SK-N-SH (cell line): ENCODE measurements around the gene DCUN1D3. TPM values are rescaled to one million over a fixed set of nuclear protein-coding genes. Genes with fewer than 3 reads are reported as not detected.

Source experiments
- CTCF ChIA-PET: fragments of 300-600, 350-600 bp; formaldehyde crosslinking; extraction: SDS; loops from one replicate; lab custom pipeline; 2021; lab: Yijun Ruan, JAX
- POLR2A ChIA-PET: fragments of 350-600 bp; sonication (Branson Sonifier 250); formaldehyde crosslinking; extraction: SDS; loops from one replicate; lab custom pipeline; 2020; ENCODE audit warnings: antibody characterized with exemption, inconsistent platforms; lab: Yijun Ruan, JAX
- DNase-seq: peaks from one replicate; pipeline ENCODE4 v3.0.0; 2012
- H2AFZ ChIP-seq: fragments of 200-600 bp; sonication (generic); 2 replicates; pipeline ENCODE4 v1.8.1; 2016; ENCODE audit warnings: antibody characterized with exemption, mild to moderate bottlenecking, low read depth
- H3F3A ChIP-seq: fragments of 200-600 bp; sonication (generic); replicated peaks from 2 replicates; pipeline ENCODE3; 2016; ENCODE audit warnings: antibody characterized with exemption, mild to moderate bottlenecking; ENCODE audit not compliant: insufficient read depth
- H3K27ac ChIP-seq, 2 experiments: fragments of 200-500 bp in 1 of 2; fragments of 200-600 bp in 1 of 2; sonication (Bioruptor generic) in 1 of 2; sonication (generic), shearing (Covaris generic) in 1 of 2; 2 replicates each; pipeline versions ENCODE4 v1.5.1 to v1.6.1; 2014 to 2016; ENCODE audit warnings: low read depth in 2 of 2, inconsistent platforms in 1 of 2, low read length in 1 of 2, mild to moderate bottlenecking in 1 of 2, mixed read lengths in 1 of 2
- H3K27me3 ChIP-seq: fragments of 200-600 bp; sonication (generic), shearing (Covaris generic); 2 replicates; pipeline ENCODE4 v1.6.1; 2016; ENCODE audit warnings: mixed run types; ENCODE audit not compliant: insufficient read depth
- H3K36me3 ChIP-seq, 2 experiments: fragments of 200-500 bp in 1 of 2; fragments of 200-600 bp in 1 of 2; sonication (Bioruptor generic) in 1 of 2; sonication (generic) in 1 of 2; replicated peaks in 1 of 2; 2 replicates each; pipeline versions ENCODE3 to v1.5.1; 2014 to 2016; ENCODE audit warnings: low read length in 1 of 2, mild to moderate bottlenecking in 1 of 2; ENCODE audit not compliant: insufficient read depth in 2 of 2, control insufficient read depth in 1 of 2
- H3K4me1 ChIP-seq, 2 experiments: fragments of 200-500 bp in 1 of 2; fragments of 200-600 bp in 1 of 2; sonication (Bioruptor generic) in 1 of 2; sonication (generic), shearing (Covaris generic) in 1 of 2; 2 replicates each; pipeline versions ENCODE4 v1.5.1 to v1.6.1; 2014 to 2016; ENCODE audit warnings: low read depth in 1 of 2, low read length in 1 of 2, mixed run types in 1 of 2; ENCODE audit not compliant: insufficient read depth in 2 of 2, control insufficient read depth in 1 of 2
- H3K4me2 ChIP-seq: fragments of 200-600 bp; sonication (generic), shearing (Covaris generic); 2 replicates; pipeline ENCODE4 v1.6.1; 2017; ENCODE audit warnings: mixed run types
- H3K4me3 ChIP-seq, 2 experiments: fragments of 200-500 bp in 1 of 2; fragments of 200-600 bp in 1 of 2; sonication (Bioruptor generic) in 1 of 2; sonication (generic), shearing (Covaris generic) in 1 of 2; 2 replicates each; pipeline versions ENCODE4 v1.5.1 to v1.8.1; 2014 to 2016; ENCODE audit warnings: low read depth in 2 of 2, inconsistent platforms in 1 of 2, low read length in 1 of 2, mild to moderate bottlenecking in 1 of 2, mixed read lengths in 1 of 2, moderate library complexity in 1 of 2
- H3K79me2 ChIP-seq: fragments of 200-600 bp; sonication (generic); 2 replicates; pipeline ENCODE4 v1.8.1; 2017; ENCODE audit warnings: mild to moderate bottlenecking; ENCODE audit not compliant: insufficient read depth
- H3K9ac ChIP-seq: fragments of 200-600 bp; sonication (generic); 2 replicates; pipeline ENCODE4 v1.6.1; 2017; ENCODE audit warnings: mixed run types
- H3K9me2 ChIP-seq: fragments of 200-600 bp; sonication (generic); 2 replicates; pipeline ENCODE4 v1.6.1; 2017; ENCODE audit warnings: mixed run types
- H3K9me3 ChIP-seq: fragments of 200-600 bp; sonication (generic); 2 replicates; pipeline ENCODE4 v1.6.1; 2017; ENCODE audit warnings: mixed run types, mild to moderate bottlenecking, moderate library complexity
- H4K20me1 ChIP-seq: fragments of 200-600 bp; sonication (generic); 2 replicates; pipeline ENCODE4 v1.6.1; 2017; ENCODE audit warnings: mild to moderate bottlenecking, mixed run types; ENCODE audit not compliant: insufficient read depth
- CTCF ChIP-seq: fragments of 200-600 bp; sonication (generic); IDR thresholded peaks from 2 replicates; pipeline ENCODE4 v1.6.1; 2017; ENCODE audit warnings: antibody characterized with exemption, mild to moderate bottlenecking, moderate library complexity
- FOSL2 ChIP-seq: IDR thresholded peaks from 2 replicates; pipeline ENCODE4 v1.4.0; 2012; ENCODE audit warnings: low read depth, mild to moderate bottlenecking, moderate library complexity, borderline replicate concordance
- GABPA ChIP-seq: IDR thresholded peaks from 2 replicates; pipeline ENCODE4 v1.4.0; 2012; ENCODE audit warnings: low read depth, mild to moderate bottlenecking
- GATA2 ChIP-seq: sonication (generic); formaldehyde crosslinking; IDR thresholded peaks from 2 replicates; pipeline ENCODE4 v1.5.0; 2020; ENCODE audit warnings: mild to moderate bottlenecking, missing genetic modification reagents
- NRF1 ChIP-seq: IDR thresholded peaks from 2 replicates; pipeline ENCODE4 v1.6.1; 2012; ENCODE audit warnings: low read depth, mild to moderate bottlenecking, low read length
- POLR2AphosphoS5 ChIP-seq: IDR thresholded peaks from 2 replicates; pipeline ENCODE4 v1.6.1; 2012; ENCODE audit warnings: low read depth, low read length
- RAD21 ChIP-seq: IDR thresholded peaks from 2 replicates; pipeline ENCODE4 v1.6.1; 2012; ENCODE audit warnings: mild to moderate bottlenecking, low read length
- REST ChIP-seq: IDR thresholded peaks from 2 replicates; pipeline ENCODE4 v1.6.1; 2012; ENCODE audit warnings: mild to moderate bottlenecking, low read depth, low read length, moderate library complexity
- RFX5 ChIP-seq: IDR thresholded peaks from 2 replicates; pipeline ENCODE4 v1.6.1; 2012; ENCODE audit warnings: mild to moderate bottlenecking, improper control_type of control experiment, low read length
- SMC3 ChIP-seq: IDR thresholded peaks from 2 replicates; pipeline ENCODE4 v1.6.1; 2012; ENCODE audit warnings: low read depth, low read length, improper control_type of control experiment
- YY1 ChIP-seq: IDR thresholded peaks from 2 replicates; pipeline ENCODE4 v1.4.0; 2012; ENCODE audit warnings: low read depth, mild to moderate bottlenecking
- WGBS: methylation state at CpG from one replicate; pipeline ENCODE4 v1.1.6; 2017; ENCODE audit warnings: low lambda C conversion rate; 5-methylcytosine and 5-hydroxymethylcytosine counted together
- polyA plus RNA-seq, 3 experiments: library from polyadenylated mRNA; depleted of rRNA; stranded (reverse); fragments of >200 nt; gene quantifications; 2 replicates each; pipeline ENCODE4 v1.2.3, GENCODE V29; 2012

Gene DCUN1D3
- polyA plus RNA-seq, 1 of the 3 experiments (the other 2 are of a cell fraction), result 4.7 TPM

DNA sequence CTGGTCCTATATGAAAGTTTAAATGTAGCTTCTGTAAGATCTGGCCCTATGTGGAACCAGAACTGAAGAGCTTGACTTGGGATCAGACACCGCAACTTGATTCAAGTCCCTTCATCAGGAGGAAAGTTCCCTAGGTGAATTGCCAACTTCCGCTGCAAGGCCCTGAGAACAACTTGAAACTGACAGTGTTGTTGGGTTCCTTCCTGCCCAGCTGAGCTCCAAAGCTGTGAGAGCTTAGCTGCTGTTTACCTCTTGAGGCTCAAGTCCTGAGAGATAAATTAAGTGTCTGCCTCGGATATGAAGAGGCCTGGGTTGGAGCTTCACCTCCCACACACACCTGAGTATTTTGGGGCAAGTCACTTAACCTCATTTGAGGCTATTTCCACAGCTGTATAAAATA is 49.2 kb downstream of the DCUN1D3 start:
- H3K4me2 ChIP-seq, result no peak overlapping the region

DNA sequence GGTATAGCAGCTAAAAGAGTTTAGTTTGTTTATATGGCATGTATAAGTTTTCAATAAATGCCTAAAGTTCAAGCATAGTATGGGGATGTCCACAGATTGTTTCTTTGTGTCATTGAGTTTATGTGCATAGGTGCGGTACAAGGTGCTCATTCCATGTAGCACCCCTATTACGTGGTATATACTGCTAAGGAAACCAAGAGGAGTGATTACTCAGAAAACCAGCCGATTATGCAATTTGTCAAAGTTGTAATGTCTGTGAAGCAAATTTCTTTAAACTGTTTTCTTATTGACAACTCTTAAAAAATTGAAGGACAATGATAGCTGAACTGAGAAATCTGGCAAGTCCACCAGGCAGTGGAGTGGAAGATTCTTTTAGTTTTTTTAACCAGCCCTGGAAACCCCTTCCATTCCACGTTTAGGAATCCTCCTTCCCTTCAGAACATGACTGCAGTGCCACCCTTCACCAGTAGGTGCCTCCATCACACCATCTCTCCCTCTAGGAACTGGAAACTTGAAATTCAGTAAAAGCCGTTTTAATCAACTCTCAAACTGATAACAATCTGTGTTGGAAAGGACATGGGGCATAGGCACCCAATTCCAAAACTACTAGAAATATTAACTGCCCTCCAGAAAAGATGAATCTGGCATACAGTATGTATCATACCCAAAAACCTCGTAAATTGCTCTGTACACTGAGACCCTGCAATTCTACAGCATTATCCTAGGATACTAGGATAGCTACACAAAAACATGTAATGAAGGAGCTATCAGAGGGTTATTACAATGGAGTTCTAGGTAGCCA is 50.4 kb downstream of the DCUN1D3 start:
- Histone ChIP-seq H3K27me3 (no peaks in the 10 kb centered on the region), H3K9me3 (no peaks in the 10 kb centered on the region), H3K79me2 (0 out of 2 replicates have a peak, but pooled peaks cover 2% of the 10 kb centered on the region), H3K4me3 (peak overlapping the region in 1 of 2 experiments; percentile 40; a peak in 1 of 4 replicates), H3K4me1 (peaks cover 0 to 4% of the 10 kb centered on the region in 2 experiments; a peak in 2 of 4 replicates), H3K9ac (no peak overlapping the region), H2AFZ (no peak overlapping the region), H3K27ac (peak overlapping the region in 1 of 2 experiments; percentile 7; a peak in 1 of 4 replicates), H3F3A (peaks cover 7% of the 10 kb centered on the region), H3K4me2 (no peak overlapping the region), H4K20me1 (no peaks in the 10 kb centered on the region), H3K9me2 (no peaks in the 10 kb centered on the region)
- DNase-seq, result peak; percentile 50
- CTCF ChIA-PET, result interaction anchor here (0.6 to 5.1 kb wide), 42 partner anchors 9 to 423 kb away, joined by 3 to 50 read pairs (median 4); partner anchors contain the start of genes DCUN1D3, ERI2, LDAF1 and LYRM1
- TF ChIP-seq POLR2AphosphoS5, result peak; percentile 23; the same call in 1 of the 2 replicates
- no peak for TF ChIP-seq FOSL2
- peak; percentile 96 for TF ChIP-seq RAD21
- TF ChIP-seq RFX5, result no peak
- TF ChIP-seq SMC3, result peak; percentile 88
- TF ChIP-seq GABPA, result no peak
- peak; percentile 100 for TF ChIP-seq CTCF
- TF ChIP-seq GATA2, result peak; percentile 58
- TF ChIP-seq NRF1, result no peak
- TF ChIP-seq, all 33 proteins: peak for 5
- H3K36me3 ChIP-seq, result peaks cover 31 to 39% of the 10 kb centered on the region in 2 experiments
- 47% methylated on average over 6 of the region's 6 CpGs for WGBS
- POLR2A ChIA-PET, result no interaction called here

More for the DNA sequence above, 49.2 kb downstream of the DCUN1D3 start:
- DNase-seq, result no peak
- H3K79me2 ChIP-seq, result 0 out of 2 replicates have a peak, but pooled peaks cover 2% of the 10 kb centered on the region
- peaks cover 0 to 4% of the 10 kb centered on the region in 2 experiments; a peak in 2 of 4 replicates for H3K4me1 ChIP-seq
- TF ChIP-seq FOSL2 (no peak), NRF1 (no peak), GABPA (no peak), REST (no peak), YY1 (no peak)
- H3K9me3 ChIP-seq, result no peaks in the 10 kb centered on the region
- peaks cover 34 to 36% of the 10 kb centered on the region in 2 experiments for H3K36me3 ChIP-seq
- ChIA-PET POLR2A (no interaction called here), CTCF (interaction anchor here (0.7 to 4.3 kb wide), 30 partner anchors 10 to 449 kb away, joined by 3 to 25 read pairs (median 5); partner anchors contain the start of genes DCUN1D3, ERI2, LDAF1 and LYRM1)
- H2AFZ ChIP-seq, result no peak overlapping the region
- 94% methylated on average over 3 of the region's 3 CpGs for WGBS
- H3K9me2 ChIP-seq, result no peaks in the 10 kb centered on the region
- H3K27me3 ChIP-seq, result no peaks in the 10 kb centered on the region
- peak overlapping the region; percentile 11 to 62; a peak in 2 of 4 replicates for H3K27ac ChIP-seq
- no peak overlapping the region for H3K9ac ChIP-seq
- no peak overlapping the region for H3K4me3 ChIP-seq
- H3F3A ChIP-seq, result peaks cover 7% of the 10 kb centered on the region
- H4K20me1 ChIP-seq, result no peaks in the 10 kb centered on the region
